DND-41 (cell line): Measurements from ENCODE around the gene NHERF2.

Experiments
- ATAC-seq: fragments of 200-7000 bp; cut with Tn5 transposase; 3 replicates; pipeline ENCODE4 v1.9.1; 2021; ENCODE audit warnings: low read depth; ENCODE audit not compliant: insufficient read depth
- DNase-seq: peaks from one replicate; pipeline ENCODE4 v3.0.0-alpha.2; 2020
- H2AFZ ChIP-seq: 2 replicates; pipeline ENCODE4 v1.6.0; 2012; ENCODE audit warnings: low read depth, low read length
- H3K27ac ChIP-seq: 2 replicates; pipeline ENCODE4 v1.5.1; 2012; ENCODE audit warnings: low read length, inconsistent platforms
- H3K27me3 ChIP-seq: fragments of 200-600 bp; sonication (generic); 2 replicates; pipeline ENCODE4 v1.6.0; 2012; ENCODE audit warnings: low read length, mild to moderate bottlenecking, inconsistent platforms; ENCODE audit not compliant: insufficient read depth, poor library complexity
- H3K36me3 ChIP-seq: 2 replicates; pipeline ENCODE4 v1.5.1; 2012; ENCODE audit warnings: low read length, inconsistent platforms; ENCODE audit not compliant: insufficient read depth
- H3K4me1 ChIP-seq: 2 replicates; pipeline ENCODE4 v1.5.1; 2012; ENCODE audit warnings: mild to moderate bottlenecking, low read length; ENCODE audit not compliant: insufficient read depth
- H3K4me2 ChIP-seq: 2 replicates; pipeline ENCODE4 v1.6.0; 2012; ENCODE audit warnings: mild to moderate bottlenecking, moderate library complexity, low read length, inconsistent platforms; ENCODE audit not compliant: insufficient read depth
- H3K4me3 ChIP-seq, 2 experiments: fragments of 200-600 bp in 1 of 2; shearing (Covaris generic) in 1 of 2; 2 replicates each; pipeline ENCODE4 v1.5.1; 2012 to 2016; ENCODE audit warnings: inconsistent platforms in 2 of 2, low read length in 2 of 2, mild to moderate bottlenecking in 2 of 2, low read depth in 1 of 2, moderate library complexity in 1 of 2
- H3K79me2 ChIP-seq: 2 replicates; pipeline ENCODE4 v1.6.0; 2012; ENCODE audit warnings: low read length, inconsistent platforms; ENCODE audit not compliant: insufficient read depth
- H3K9ac ChIP-seq: 2 replicates; pipeline ENCODE4 v1.6.0; 2012; ENCODE audit warnings: low read depth, mild to moderate bottlenecking, inconsistent platforms, low read length, moderate library complexity
- H3K9me3 ChIP-seq: 2 replicates; pipeline ENCODE4 v1.5.1; 2012; ENCODE audit warnings: low read length, moderate library complexity, mild to moderate bottlenecking, inconsistent platforms; ENCODE audit not compliant: insufficient read depth, severe bottlenecking
- H4K20me1 ChIP-seq: 2 replicates; pipeline ENCODE4 v1.6.0; 2012; ENCODE audit warnings: low read length; ENCODE audit not compliant: insufficient read depth
- CTCF ChIP-seq: IDR thresholded peaks from 2 replicates; pipeline ENCODE4 v1.5.1; 2012; ENCODE audit warnings: borderline replicate concordance, low read length, moderate library complexity, mild to moderate bottlenecking; ENCODE audit not compliant: poor library complexity, severe bottlenecking; ENCODE audit errors: extremely low read depth
- EZH2 ChIP-seq: IDR thresholded peaks from 3 replicates; pipeline ENCODE4 v1.6.1; 2012; ENCODE audit warnings: borderline replicate concordance, low read depth, mild to moderate bottlenecking, moderate library complexity, low read length, inconsistent platforms; ENCODE audit not compliant: severe bottlenecking

NHERF2 gene

GRCh38 chr16:2064368-2064945, 37.8 kb downstream of the NHERF2 start:
- Histone ChIP-seq H4K20me1 (0 out of 2 replicates have a peak, but pooled peaks cover 4% of the 10 kb centered on the region), H3K36me3 (peaks cover 68% of the 10 kb centered on the region)

GRCh38 chr16:2066139-2066538, 39.4 kb downstream of the NHERF2 start:
- Histone ChIP-seq H3K27ac (no peak overlapping the region), H3K36me3 (peaks cover 66% of the 10 kb centered on the region), H3K4me3 (no peak overlapping the region), H3K9me3 (no peaks in the 10 kb centered on the region), H3K4me2 (no peak overlapping the region), H3K9ac (no peak overlapping the region), H2AFZ (no peak overlapping the region), H3K27me3 (no peaks in the 10 kb centered on the region), H3K79me2 (no peaks in the 10 kb centered on the region), H4K20me1 (0 out of 2 replicates have a peak, but pooled peaks cover 4% of the 10 kb centered on the region), H3K4me1 (no peaks in the 10 kb centered on the region)
- no peak for DNase-seq
- no peak for ATAC-seq
- TF ChIP-seq CTCF = no peak
- no peak for TF ChIP-seq EZH2

More at GRCh38 chr16:2064368-2064945, 37.8 kb downstream of the NHERF2 start:
- no peak overlapping the region for H3K4me3 ChIP-seq
- no peak overlapping the region for H2AFZ ChIP-seq
- no peaks in the 10 kb centered on the region for H3K4me1 ChIP-seq
- H3K79me2 ChIP-seq = no peaks in the 10 kb centered on the region
- H3K9ac ChIP-seq = no peak overlapping the region
- H3K27me3 ChIP-seq = no peaks in the 10 kb centered on the region
- no peak overlapping the region for H3K4me2 ChIP-seq
- no peaks in the 10 kb centered on the region for H3K9me3 ChIP-seq
- ATAC-seq = no peak
- DNase-seq = no peak
- TF ChIP-seq CTCF (no peak), EZH2 (no peak)
- no peak overlapping the region for H3K27ac ChIP-seq

DNA sequence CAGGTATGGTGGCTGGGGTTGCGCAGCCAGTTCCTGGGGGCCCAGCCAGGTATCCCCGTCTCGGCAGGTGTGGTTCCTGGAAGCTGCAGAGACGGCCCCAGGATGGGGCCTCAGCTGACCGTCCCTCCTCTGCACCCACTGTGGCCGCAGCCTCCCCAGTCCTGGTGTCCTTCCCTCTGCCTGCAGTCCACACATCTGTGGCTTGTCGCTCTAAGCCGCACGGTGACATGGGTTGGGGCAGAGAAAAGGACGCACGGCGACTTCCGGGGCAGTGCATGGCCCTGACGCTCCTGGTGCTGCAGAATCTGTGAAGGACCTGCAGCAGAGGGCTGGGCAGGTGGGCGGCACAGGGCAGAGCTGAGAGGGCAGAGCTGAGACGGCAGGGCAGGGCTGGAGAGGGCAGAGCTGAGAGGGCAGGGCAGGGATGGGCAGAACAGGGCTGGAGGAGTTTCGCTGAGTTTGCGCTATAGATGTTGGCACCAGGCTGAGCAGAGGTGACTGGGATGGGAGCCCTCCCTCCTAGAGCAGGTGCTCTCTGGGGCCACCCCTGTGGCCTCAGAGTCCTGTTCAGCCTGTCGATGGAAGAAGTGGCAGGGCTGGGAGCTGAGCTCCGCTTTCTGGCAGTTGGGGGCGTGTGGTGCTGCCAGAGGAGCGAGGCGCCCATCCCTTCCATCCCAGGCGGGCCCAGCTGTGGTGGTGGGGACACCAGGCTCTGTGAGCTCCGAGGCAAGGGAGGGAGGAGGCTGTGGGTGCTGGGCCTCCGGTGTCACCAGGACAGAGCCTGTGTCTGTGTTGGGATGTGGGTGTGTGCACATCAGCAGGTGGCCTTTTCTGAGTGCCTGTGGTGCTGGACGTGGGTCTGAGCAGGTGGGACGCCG, 44.1 kb downstream of the NHERF2 start:
- Histone ChIP-seq H3K27ac (no peak overlapping the region), H3K4me3 (no peak overlapping the region)

More for the DNA sequence above, 44.1 kb downstream of the NHERF2 start:
- Histone ChIP-seq H3K9ac (no peak overlapping the region), H4K20me1 (0 out of 2 replicates have a peak, but pooled peaks cover under 1% of the 10 kb centered on the region), H3K9me3 (no peaks in the 10 kb centered on the region), H3K27me3 (no peaks in the 10 kb centered on the region), H2AFZ (no peak overlapping the region), H3K36me3 (peaks cover 81% of the 10 kb centered on the region), H3K4me1 (no peaks in the 10 kb centered on the region), H3K79me2 (no peaks in the 10 kb centered on the region), H3K4me2 (no peak overlapping the region)
- no peak for TF ChIP-seq EZH2
- no peak for TF ChIP-seq CTCF
- DNase-seq (no peak), ATAC-seq (no peak)
